Esophagus squamous epithelium (tissue), 5 donors: Measurements from ENCODE around the gene CPLX3. TPM values are rescaled to one million over a fixed set of nuclear protein-coding genes. Genes with fewer than 3 reads are reported as not detected.

ENCODE experiments used
- DNase-seq: peaks from one replicate; lab custom pipeline; 2025; lab: John Stamatoyannopoulos, UW
- H3K27ac ChIP-seq, 4 donors: fragments of 200-600 bp; sonication (generic); one replicate each; pipeline ENCODE4 v1.5.1; 2016 to 2019; ENCODE audit warnings: mild to moderate bottlenecking in 1 of 4
- H3K27me3 ChIP-seq, 4 donors: fragments of 200-600 bp; sonication (generic); 1 replicate in 3 of 4; 2 replicates in 1 of 4; pipeline versions ENCODE4 v1.5.1 to v1.6.0; 2017 to 2021; ENCODE audit warnings: antibody characterized with exemption in 1 of 4
- H3K36me3 ChIP-seq, 3 donors: fragments of 200-600 bp; sonication (generic); one replicate each; pipeline ENCODE4 v1.5.1; 2016 to 2019
- H3K4me1 ChIP-seq, 3 donors: fragments of 200-600 bp; sonication (generic); one replicate each; pipeline ENCODE4 v1.5.1; 2017 to 2019
- H3K4me3 ChIP-seq, 4 donors: fragments of 200-600 bp; sonication (generic); 1 replicate in 3 of 4; 2 replicates in 1 of 4; pipeline ENCODE4 v1.5.1; 2016 to 2019; ENCODE audit warnings: mild to moderate bottlenecking in 2 of 4, moderate library complexity in 1 of 4
- H3K9me3 ChIP-seq, 3 donors: fragments of 200-600 bp; sonication (generic); one replicate each; pipeline ENCODE4 v1.5.1; 2016 to 2019
- CTCF ChIP-seq, 6 experiments: fragments of 450-650 bp in 4 of 6; fragments of 200-600 bp in 2 of 6; sonication (generic) in 2 of 6; IDR thresholded peaks; one replicate each; pipeline ENCODE4 v1.5.1; 2016 to 2019; ENCODE audit warnings: antibody characterized with exemption in 6 of 6, mild to moderate bottlenecking in 4 of 6, moderate library complexity in 4 of 6
- POLR2A ChIP-seq, 4 donors: fragments of 450-650 bp; IDR thresholded peaks; one replicate each; pipeline ENCODE4 v1.6.1; 2017; ENCODE audit warnings: antibody characterized with exemption in 4 of 4, mild to moderate bottlenecking in 4 of 4, moderate library complexity in 3 of 4
- WGBS, 2 donors: methylation state at CpG; one replicate each; pipeline ENCODE4 v1.1.5; 2018; 5-methylcytosine and 5-hydroxymethylcytosine counted together
- intact Hi-C: fragments of 100-400 bp; cut with DNase I; formaldehyde crosslinking; loops from one replicate; pipeline ENCODE4 v1.15.0; 2022
- total RNA-seq, 4 donors: library from RNA; depleted of rRNA; stranded (reverse); fragments of >200 nt; gene quantifications; one replicate each; pipeline ENCODE4 v1.1.0, GENCODE V29; 2016
- donor health status: DM: yes; HTN: yes; CAD: no.

Gene CPLX3
- total RNA-seq, 4 donors from 2014 or later = 0.11 TPM; not detected in 3

GRCh38 chr15:74839526-74840395 lies 13.3 kb downstream of the CPLX3 start:
- TF ChIP-seq POLR2A (IDR thresholded peaks at IDR 0.05) = no peak
- no peak for TF ChIP-seq CTCF (IDR thresholded peaks at IDR 0.05)
- WGBS, 2 donors = 83 to 95% methylated on average over 2 to 4 of the region's 31 CpGs
- H3K4me1 ChIP-seq = peaks cover 19 to 44% (median 27%) of the 10 kb centered on the region in 3 donors
- H3K9me3 ChIP-seq = no peaks in the 10 kb centered on the region
- intact Hi-C loops = no loop called here
- no peak for DNase-seq
- H3K27me3 ChIP-seq = no peaks in the 10 kb centered on the region
- H3K4me3 ChIP-seq = no peak overlapping the region
- H3K36me3 ChIP-seq = peaks cover 10 to 76% (median 20%) of the 10 kb centered on the region in 3 donors
- no peak overlapping the region for H3K27ac ChIP-seq

GRCh38 chr15:74840851-74841775 lies 14.7 kb downstream of the CPLX3 start:
- Histone ChIP-seq H3K36me3 (peaks cover 10 to 83% (median 25%) of the 10 kb centered on the region in 3 donors), H3K4me1 (peaks cover 19 to 55% (median 27%) of the 10 kb centered on the region in 3 donors), H3K4me3 (peak overlapping the region in 2 of 4 donors; percentile 91 to 98), H3K27ac (peak overlapping the region in 2 of 4 donors; percentile 97 to 98), H3K9me3 (no peaks in the 10 kb centered on the region), H3K27me3 (no peaks in the 10 kb centered on the region)
- no peak for DNase-seq
- 87 to 96% methylated on average over 6 to 8 of the region's 9 CpGs for WGBS, 2 donors
- intact Hi-C loops = no loop called here
- TF ChIP-seq CTCF (IDR thresholded peaks at IDR 0.05) = no peak
- TF ChIP-seq POLR2A (IDR thresholded peaks at IDR 0.05) = no peak

- Histone ChIP-seq H3K27me3 (no peaks in the 10 kb centered on the region), H3K27ac (peak overlapping the region; percentile 93 to 98 (median 96)), H3K9me3 (no peaks in the 10 kb centered on the region), H3K36me3 (peaks cover 6 to 82% (median 16%) of the 10 kb centered on the region in 3 donors), H3K4me1 (peaks cover 19 to 55% (median 27%) of the 10 kb centered on the region in 3 donors), H3K4me3 (peak overlapping the region; percentile 78 to 98 (median 92))
- intact Hi-C loops = no loop called here
- 77 to 81% methylated on average over 10 to 11 of the region's 14 CpGs for WGBS, 2 donors
- TF ChIP-seq CTCF (IDR thresholded peaks at IDR 0.05) (no peak), POLR2A (IDR thresholded peaks at IDR 0.05) (no peak)
- no peak for DNase-seq
These were observed 15.5 kb downstream of the CPLX3 start for GRCh38 chr15:74841891-74842373.

- intact Hi-C loops = no loop called here
- Histone ChIP-seq H3K4me1 (peaks cover 19 to 62% (median 27%) of the 10 kb centered on the region in 3 donors), H3K36me3 (peaks cover 8 to 82% (median 15%) of the 10 kb centered on the region in 3 donors), H3K9me3 (no peaks in the 10 kb centered on the region), H3K27me3 (no peaks in the 10 kb centered on the region), H3K4me3 (peak within 1 kb of the TSS; percentile 78 to 98 (median 92)), H3K27ac (peak within 1 kb of the TSS; percentile 93 to 98 (median 96))
- TF ChIP-seq CTCF (IDR thresholded peaks at IDR 0.05) = peak; percentile 37 to 96 (median 84)
- peak in 2 of 4 donors; percentile 67 to 72 for TF ChIP-seq POLR2A (IDR thresholded peaks at IDR 0.05)
- peak; percentile 62 for DNase-seq
- whole genome bisulfite sequencing, 2 donors = 0 to 9% methylated on average over 4 to 6 of the region's 84 CpGs
These were observed 16.4 kb downstream of the CPLX3 start, which contains the start of gene ULK3 for GRCh38 chr15:74842581-74843444. TSS of gene ULK3 (minus strand) at chr15:74843156. CDS start at chr15:74843105, 51 bp downstream.
